Spleen (tissue), 7 donors: Measurements from ENCODE around the gene MAST2.

Experiments
- POLR2A ChIP-seq, 3 donors: fragments of 450-650 bp; IDR thresholded peaks; one replicate each; pipeline ENCODE4 v1.5.1; 2017; ENCODE audit warnings: antibody characterized with exemption in 3 of 3, mild to moderate bottlenecking in 1 of 3
- TF ChIP-seq, protein P1 (sequence below), 11 experiments: fragments of 200-600 bp in 7 of 11; fragments of 450-650 bp in 4 of 11; sonication (generic) in 4 of 11; IDR thresholded peaks in 8 of 11; conservative IDR thresholded peaks in 3 of 11; 1 replicate in 7 of 11; 2 replicates in 4 of 11; pipeline versions ENCODE4 v1.4.0 to v1.8.0; 2016 to 2021; ENCODE audit warnings: antibody characterized with exemption in 11 of 11, inconsistent platforms in 4 of 11, mild to moderate bottlenecking in 1 of 11
- donor health status: DM: no; HTN: no; CAD: no; lungs with moderate emphysema.
- donor health status: DM: no; HTN: no; CAD: no.
- donor health status: DM: no; HTN: no; CAD: no.

DNA sequence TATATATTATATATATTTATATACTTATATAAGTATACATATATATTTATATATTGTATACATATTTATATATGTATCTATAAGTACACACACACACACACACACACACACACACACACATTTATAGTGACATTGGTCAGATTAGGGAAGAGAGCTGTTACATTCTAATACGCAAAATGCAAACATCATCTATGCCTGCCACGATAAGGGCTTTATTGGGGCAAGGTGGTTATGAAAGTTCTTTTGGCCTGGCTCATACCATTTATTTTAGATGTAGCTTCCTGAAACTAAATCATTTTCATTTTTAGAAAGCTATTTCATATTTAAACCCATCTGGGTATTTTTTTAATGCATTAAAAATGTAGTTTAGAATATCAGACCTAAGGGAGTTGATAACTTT is 82.8 kb downstream of the MAST2 start:
- TF ChIP-seq, protein P1, sequence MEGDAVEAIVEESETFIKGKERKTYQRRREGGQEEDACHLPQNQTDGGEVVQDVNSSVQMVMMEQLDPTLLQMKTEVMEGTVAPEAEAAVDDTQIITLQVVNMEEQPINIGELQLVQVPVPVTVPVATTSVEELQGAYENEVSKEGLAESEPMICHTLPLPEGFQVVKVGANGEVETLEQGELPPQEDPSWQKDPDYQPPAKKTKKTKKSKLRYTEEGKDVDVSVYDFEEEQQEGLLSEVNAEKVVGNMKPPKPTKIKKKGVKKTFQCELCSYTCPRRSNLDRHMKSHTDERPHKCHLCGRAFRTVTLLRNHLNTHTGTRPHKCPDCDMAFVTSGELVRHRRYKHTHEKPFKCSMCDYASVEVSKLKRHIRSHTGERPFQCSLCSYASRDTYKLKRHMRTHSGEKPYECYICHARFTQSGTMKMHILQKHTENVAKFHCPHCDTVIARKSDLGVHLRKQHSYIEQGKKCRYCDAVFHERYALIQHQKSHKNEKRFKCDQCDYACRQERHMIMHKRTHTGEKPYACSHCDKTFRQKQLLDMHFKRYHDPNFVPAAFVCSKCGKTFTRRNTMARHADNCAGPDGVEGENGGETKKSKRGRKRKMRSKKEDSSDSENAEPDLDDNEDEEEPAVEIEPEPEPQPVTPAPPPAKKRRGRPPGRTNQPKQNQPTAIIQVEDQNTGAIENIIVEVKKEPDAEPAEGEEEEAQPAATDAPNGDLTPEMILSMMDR (IDR thresholded peaks at IDR 0.05 in 8 of 11, conservative IDR thresholded peaks at IDR 0.05 in 3 of 11): no peak
- TF ChIP-seq POLR2A (IDR thresholded peaks at IDR 0.05): no peak
